Calu3 (cell line): ENCODE measurements around the gene PAX5. TPM values are rescaled to one million over a fixed set of nuclear protein-coding genes. Genes with fewer than 3 reads are reported as not detected.

Experiments
- BruUV-seq: library from RNA; stranded (reverse); fragments of 400-500 nt; replicated peaks from 2 replicates; lab custom pipeline; 2021; lab: Mats Ljungman, UMichigan
- CTCF ChIA-PET: fragments of 300-600 bp; sonication (Branson Sonifier 250); formaldehyde crosslinking; loops from one replicate; lab custom pipeline; 2022; ENCODE audit warnings: antibody characterized with exemption; lab: Charles Lee
- DNase-seq: peaks from one replicate; pipeline ENCODE4 v3.0.0; 2022
- H3K27ac Mint-ChIP-seq: one replicate; pipeline ENCODE4 v1.8.0; 2022; ENCODE audit warnings: mixed read lengths; ENCODE audit not compliant: unreplicated experiment
- H3K27me3 Mint-ChIP-seq: one replicate; pipeline ENCODE4 v1.8.0; 2022; ENCODE audit warnings: mixed read lengths; ENCODE audit not compliant: unreplicated experiment
- H3K36me3 Mint-ChIP-seq: one replicate; pipeline ENCODE4 v1.8.0; 2022; ENCODE audit warnings: mild to moderate bottlenecking, moderate library complexity, mixed read lengths; ENCODE audit not compliant: insufficient read depth, unreplicated experiment
- H3K4me1 Mint-ChIP-seq: one replicate; pipeline ENCODE4 v1.8.0; 2022; ENCODE audit warnings: mild to moderate bottlenecking, low read depth, mixed read lengths; ENCODE audit not compliant: unreplicated experiment
- H3K4me3 Mint-ChIP-seq: one replicate; pipeline ENCODE4 v1.8.0; 2022; ENCODE audit warnings: mild to moderate bottlenecking, low read depth, moderate library complexity, mixed read lengths; ENCODE audit not compliant: unreplicated experiment
- H3K9me3 Mint-ChIP-seq: one replicate; pipeline ENCODE4 v1.8.0; 2022; ENCODE audit warnings: low read depth, mixed read lengths; ENCODE audit not compliant: unreplicated experiment
- CTCF ChIP-seq: fragments of 200-600 bp; IDR thresholded peaks from one replicate; pipeline ENCODE4 v1.8.0; 2022; ENCODE audit warnings: antibody characterized with exemption; ENCODE audit not compliant: unreplicated experiment
- intact Hi-C: fragments of 100-400 bp; cut with micrococcal nuclease; formaldehyde crosslinking; loops from one replicate; pipeline ENCODE4 v1.10.0; 2022; ENCODE audit not compliant: unreplicated experiment
- total RNA-seq: library from RNA; stranded (reverse); gene quantifications from 2 replicates; pipeline ENCODE4 v1.2.3, GENCODE V29; 2022

PAX5 gene
- total RNA-seq, 1 experiment from 2014 or later: not detected

DNA sequence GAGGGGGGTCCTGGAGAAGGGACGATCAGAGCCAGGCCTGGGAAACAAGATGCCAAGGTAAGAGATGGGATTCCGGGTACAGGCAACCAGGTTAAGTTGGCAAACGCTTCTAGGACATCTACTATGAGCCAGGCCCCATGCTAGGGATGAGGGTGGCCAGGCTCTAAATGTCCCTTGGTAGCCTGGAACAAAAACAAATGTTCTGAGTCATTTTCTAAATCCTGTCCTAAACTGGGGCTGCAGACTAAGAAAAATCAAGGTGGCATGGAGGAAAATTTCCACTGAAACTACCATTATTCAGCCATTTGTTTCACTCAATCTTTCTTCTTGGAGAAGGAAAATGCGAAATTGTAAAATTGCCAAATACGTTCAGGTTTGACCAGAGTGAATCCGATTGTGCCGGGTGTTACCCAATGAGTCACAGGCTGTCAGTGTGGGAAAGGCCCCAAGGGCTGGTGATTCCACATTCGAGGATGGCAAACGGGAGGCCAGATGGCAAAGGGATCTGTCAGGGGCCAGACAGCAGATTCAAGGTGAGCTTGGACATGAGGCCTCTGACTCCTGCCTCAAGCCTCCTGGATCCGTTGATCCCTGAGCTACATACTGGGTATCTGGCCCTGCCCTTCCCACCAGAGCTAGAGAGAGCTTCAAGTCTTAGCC lies 57.6 kb downstream of the PAX5 start:
- CTCF ChIA-PET: no interaction called here
- Mint-ChIP-seq H3K27me3 (peaks cover 12% of the 10 kb centered on the region), H3K4me1 (no peaks in the 10 kb centered on the region), H3K36me3 (no peaks in the 10 kb centered on the region), H3K9me3 (no peaks in the 10 kb centered on the region), H3K27ac (no peak overlapping the region), H3K4me3 (no peak overlapping the region)
- TF ChIP-seq CTCF: no peak
- DNase-seq: no peak
- intact Hi-C loops: loop anchor here (5.0 kb wide), 1 partner anchor 104 kb away; no protein-coding TSS in a partner anchor
- no TSS peak for BruUV-seq

- Mint-ChIP-seq H3K27me3 (peaks cover 12% of the 10 kb centered on the region), H3K9me3 (no peaks in the 10 kb centered on the region), H3K27ac (no peak overlapping the region), H3K4me1 (no peaks in the 10 kb centered on the region), H3K36me3 (no peaks in the 10 kb centered on the region), H3K4me3 (no peak overlapping the region)
- no peak for TF ChIP-seq CTCF
- intact Hi-C loops: loop anchor here (5.0 kb wide), 1 partner anchor 102 kb away; no protein-coding TSS in a partner anchor
- BruUV-seq: no TSS peak
- DNase-seq: no peak
- CTCF ChIA-PET: interaction anchor here (0.6 to 1.2 kb wide), 2 partner anchors 102 to 769 kb away, joined by 5 read pairs; no protein-coding TSS in a partner anchor
Measured at GRCh38 chr9:36974731-36975130, 59.3 kb downstream of the PAX5 start.

GRCh38 chr9:36971935-36972488 lies 62.1 kb downstream of the PAX5 start:
- Mint-ChIP-seq H3K4me1 (no peaks in the 10 kb centered on the region), H3K9me3 (no peaks in the 10 kb centered on the region), H3K36me3 (no peaks in the 10 kb centered on the region), H3K4me3 (no peak overlapping the region), H3K27me3 (peaks cover 12% of the 10 kb centered on the region), H3K27ac (no peak overlapping the region)
- BruUV-seq: no TSS peak
- no peak for TF ChIP-seq CTCF
- CTCF ChIA-PET: no interaction called here
- no peak for DNase-seq
- intact Hi-C loops: no loop called here

DNA sequence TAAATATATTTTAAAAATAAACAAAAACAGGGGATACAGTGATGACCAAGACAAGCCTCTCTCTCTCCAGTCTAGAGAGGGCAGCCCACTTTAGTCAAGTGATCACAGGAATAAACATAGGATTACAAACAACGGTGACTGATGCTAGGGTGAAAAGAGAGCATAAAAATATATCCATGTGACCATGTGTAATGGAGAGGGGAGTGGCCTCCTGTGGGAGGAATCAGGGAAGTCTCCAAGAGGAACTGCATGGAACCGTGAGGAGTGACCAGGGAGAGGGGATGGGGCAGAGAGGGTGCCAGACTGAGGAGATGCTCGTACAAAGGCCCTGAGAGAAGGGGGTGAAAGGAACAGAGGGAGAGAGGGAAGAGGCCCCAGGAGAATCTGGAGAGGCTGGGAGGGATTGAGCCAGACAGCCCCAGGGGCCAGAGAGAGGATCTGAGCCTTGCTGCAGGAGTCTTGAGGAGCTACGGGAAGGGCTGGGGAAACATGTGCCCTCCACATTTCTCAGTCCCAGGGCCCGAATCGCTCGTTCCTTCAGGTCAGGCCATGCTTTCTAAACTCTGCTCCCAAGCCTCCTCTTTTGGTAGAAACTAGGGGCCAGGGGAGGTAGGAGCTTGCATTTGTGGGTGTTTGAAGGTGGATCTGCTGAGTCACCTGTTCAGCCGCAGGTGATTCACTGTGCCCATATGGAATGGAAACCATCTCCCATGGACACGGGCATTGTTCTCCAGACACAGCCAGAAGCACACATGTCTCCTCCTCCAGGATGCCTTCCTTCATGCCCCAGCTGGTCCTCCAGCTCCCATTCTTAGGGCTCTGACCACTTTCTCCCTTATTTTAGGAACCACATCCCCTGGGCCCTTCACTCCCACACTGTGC lies 63.8 kb downstream of the PAX5 start:
- CTCF ChIA-PET: no interaction called here
- no peaks in the 10 kb centered on the region for H3K36me3 Mint-ChIP-seq
- H3K4me1 Mint-ChIP-seq: no peaks in the 10 kb centered on the region
- H3K9me3 Mint-ChIP-seq: no peaks in the 10 kb centered on the region
- DNase-seq: no peak
- intact Hi-C loops: no loop called here
- BruUV-seq: no TSS peak
- H3K27ac Mint-ChIP-seq: no peak overlapping the region
- no peak overlapping the region for H3K4me3 Mint-ChIP-seq
- no peak for TF ChIP-seq CTCF
- H3K27me3 Mint-ChIP-seq: peaks cover 11% of the 10 kb centered on the region
